Vagina (tissue), 2 donors: ENCODE measurements around the gene COL5A1. TPM values are rescaled to one million over a fixed set of nuclear protein-coding genes. Genes with fewer than 3 reads are reported as not detected.
A peak's percentile ranks its signal among the peaks of the same experiment; 100 is the strongest.
"Not testable (repeated sequence)": the region's sequence is repeated elsewhere in the genome, so short reads cannot be mapped to it uniquely, and the experiment has no call there.

Experiments used
- DNase-seq, 2 donors: peaks; one replicate each; pipeline ENCODE4 v3.0.0-alpha.2; 2017; ENCODE audit errors: extremely low spot score in 2 of 2
- H3K27ac ChIP-seq: fragments of 200-600 bp; sonication (generic); one replicate; pipeline ENCODE4 v1.5.1; 2019
- H3K27me3 ChIP-seq: fragments of 200-600 bp; sonication (generic); one replicate; pipeline ENCODE4 v1.5.1; 2019
- H3K36me3 ChIP-seq, 2 donors: fragments of 200-600 bp; sonication (generic); one replicate each; pipeline ENCODE4 v1.5.1; 2017 to 2019
- H3K4me1 ChIP-seq: fragments of 200-600 bp; sonication (generic); one replicate; pipeline ENCODE4 v1.5.1; 2019
- H3K4me3 ChIP-seq, 2 donors: fragments of 200-600 bp; sonication (generic); 1 replicate in 1 of 2; 2 replicates in 1 of 2; pipeline ENCODE4 v1.5.1; 2016 to 2019
- H3K9me3 ChIP-seq: fragments of 200-600 bp; sonication (generic); one replicate; pipeline ENCODE4 v1.5.1; 2019
- POLR2A ChIP-seq, 2 donors: fragments of 450-650 bp; IDR thresholded peaks; one replicate each; pipeline ENCODE4 v1.6.1; 2017; ENCODE audit warnings: antibody characterized with exemption in 2 of 2, mild to moderate bottlenecking in 2 of 2, moderate library complexity in 2 of 2
- POLR2AphosphoS5 ChIP-seq, 2 donors: sonication (generic); formaldehyde crosslinking; IDR thresholded peaks; one replicate each; pipeline ENCODE4 v1.9.0; 2017; ENCODE audit warnings: antibody characterized with exemption in 2 of 2, mild to moderate bottlenecking in 2 of 2, low read depth in 1 of 2; ENCODE audit not compliant: insufficient read depth in 1 of 2
- intact Hi-C: fragments of 100-400 bp; cut with DNase I; formaldehyde crosslinking; loops from one replicate; pipeline ENCODE4 v1.15.1; 2023
- total RNA-seq: library from RNA; depleted of rRNA; stranded (reverse); fragments of >200 nt; gene quantifications from one replicate; pipeline ENCODE4 v1.2.3, GENCODE V29; 2016
- TF ChIP-seq, protein P1 (sequence below), 3 experiments: fragments of 450-650 bp in 2 of 3; fragments of 200-600 bp in 1 of 3; sonication (generic) in 1 of 3; IDR thresholded peaks; one replicate each; pipeline ENCODE4 v1.5.1; 2017 to 2019; ENCODE audit warnings: antibody characterized with exemption in 3 of 3, mild to moderate bottlenecking in 2 of 3, moderate library complexity in 2 of 3

The COL5A1 gene
- total RNA-seq, 1 donor from 2014 or later: 36.6 TPM

DNA sequence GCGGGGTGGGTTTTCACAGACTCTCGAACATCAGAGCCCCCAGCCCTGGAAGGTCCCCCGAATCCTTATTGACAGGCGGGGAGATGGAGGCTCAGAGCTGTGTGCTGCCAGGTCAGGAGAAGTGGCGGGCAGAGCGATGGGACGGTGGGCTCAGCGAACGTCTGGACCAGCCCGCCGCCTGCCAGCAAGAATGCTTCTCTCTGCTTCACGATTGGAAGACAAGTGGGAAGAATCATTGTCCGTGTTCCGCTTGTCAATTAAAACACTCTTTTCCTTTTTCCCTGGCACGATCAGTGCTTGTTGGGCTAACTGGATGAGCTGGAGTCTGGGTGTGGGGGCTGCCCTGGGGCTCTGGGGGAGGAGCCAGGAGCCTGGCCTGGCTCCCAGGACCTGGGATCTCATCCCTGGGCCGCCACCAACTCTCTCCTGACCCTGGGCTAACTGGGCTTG lies 1.6 kb downstream of the COL5A1 start:
- Histone ChIP-seq H3K27me3 (no peaks in the 10 kb centered on the region), H3K27ac (peak overlapping the region; percentile 90), H3K9me3 (no peaks in the 10 kb centered on the region), H3K4me1 (peaks cover 42% of the 10 kb centered on the region), H3K36me3 (no peaks in the 10 kb centered on the region), H3K4me3 (peak overlapping the region; percentile 66 to 95)
- peak in 1 of 2 donors; percentile 61 for TF ChIP-seq POLR2AphosphoS5 (IDR thresholded peaks at IDR 0.05; ENCODE audit: insufficient read depth in 1 of 2, low read depth in 1 of 2)
- no peak for TF ChIP-seq POLR2A (IDR thresholded peaks at IDR 0.05)
- TF ChIP-seq, protein P1, sequence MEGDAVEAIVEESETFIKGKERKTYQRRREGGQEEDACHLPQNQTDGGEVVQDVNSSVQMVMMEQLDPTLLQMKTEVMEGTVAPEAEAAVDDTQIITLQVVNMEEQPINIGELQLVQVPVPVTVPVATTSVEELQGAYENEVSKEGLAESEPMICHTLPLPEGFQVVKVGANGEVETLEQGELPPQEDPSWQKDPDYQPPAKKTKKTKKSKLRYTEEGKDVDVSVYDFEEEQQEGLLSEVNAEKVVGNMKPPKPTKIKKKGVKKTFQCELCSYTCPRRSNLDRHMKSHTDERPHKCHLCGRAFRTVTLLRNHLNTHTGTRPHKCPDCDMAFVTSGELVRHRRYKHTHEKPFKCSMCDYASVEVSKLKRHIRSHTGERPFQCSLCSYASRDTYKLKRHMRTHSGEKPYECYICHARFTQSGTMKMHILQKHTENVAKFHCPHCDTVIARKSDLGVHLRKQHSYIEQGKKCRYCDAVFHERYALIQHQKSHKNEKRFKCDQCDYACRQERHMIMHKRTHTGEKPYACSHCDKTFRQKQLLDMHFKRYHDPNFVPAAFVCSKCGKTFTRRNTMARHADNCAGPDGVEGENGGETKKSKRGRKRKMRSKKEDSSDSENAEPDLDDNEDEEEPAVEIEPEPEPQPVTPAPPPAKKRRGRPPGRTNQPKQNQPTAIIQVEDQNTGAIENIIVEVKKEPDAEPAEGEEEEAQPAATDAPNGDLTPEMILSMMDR (IDR thresholded peaks at IDR 0.05): no peak
- no peak for DNase-seq
- intact Hi-C loops: loop anchor here (2.0 to 5.0 kb wide), 3 partner anchors 90 to 186 kb away; no protein-coding TSS in a partner anchor

DNA sequence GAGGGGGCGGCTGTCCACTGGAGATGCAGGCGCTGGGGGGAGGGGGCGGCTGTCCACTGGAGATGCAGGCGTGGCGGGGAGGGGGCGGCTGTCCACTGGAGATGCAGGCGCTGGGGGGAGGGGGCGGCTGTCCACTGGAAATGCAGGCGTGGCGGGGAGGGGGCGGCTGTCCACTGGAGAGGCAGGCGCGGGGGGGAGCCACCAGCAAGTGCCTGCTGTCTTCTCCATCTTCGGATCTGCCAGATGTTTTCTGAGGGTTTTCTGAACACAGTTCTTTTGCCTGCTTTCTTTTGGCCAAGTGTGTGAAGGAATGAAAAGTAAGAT lies 2.8 kb downstream of the COL5A1 start:
- DNase-seq, H3K36me3 ChIP-seq, H3K27me3 ChIP-seq, H3K9me3 ChIP-seq: not testable (repeated sequence)
- Histone ChIP-seq H3K4me1 (peaks cover 53% of the 10 kb centered on the region), H3K4me3 (peak overlapping the region; percentile 49 to 66), H3K27ac (peak overlapping the region; percentile 74)
- intact Hi-C loops: loop anchor here (5.0 kb wide), 2 partner anchors 167 to 187 kb away; no protein-coding TSS in a partner anchor

DNA sequence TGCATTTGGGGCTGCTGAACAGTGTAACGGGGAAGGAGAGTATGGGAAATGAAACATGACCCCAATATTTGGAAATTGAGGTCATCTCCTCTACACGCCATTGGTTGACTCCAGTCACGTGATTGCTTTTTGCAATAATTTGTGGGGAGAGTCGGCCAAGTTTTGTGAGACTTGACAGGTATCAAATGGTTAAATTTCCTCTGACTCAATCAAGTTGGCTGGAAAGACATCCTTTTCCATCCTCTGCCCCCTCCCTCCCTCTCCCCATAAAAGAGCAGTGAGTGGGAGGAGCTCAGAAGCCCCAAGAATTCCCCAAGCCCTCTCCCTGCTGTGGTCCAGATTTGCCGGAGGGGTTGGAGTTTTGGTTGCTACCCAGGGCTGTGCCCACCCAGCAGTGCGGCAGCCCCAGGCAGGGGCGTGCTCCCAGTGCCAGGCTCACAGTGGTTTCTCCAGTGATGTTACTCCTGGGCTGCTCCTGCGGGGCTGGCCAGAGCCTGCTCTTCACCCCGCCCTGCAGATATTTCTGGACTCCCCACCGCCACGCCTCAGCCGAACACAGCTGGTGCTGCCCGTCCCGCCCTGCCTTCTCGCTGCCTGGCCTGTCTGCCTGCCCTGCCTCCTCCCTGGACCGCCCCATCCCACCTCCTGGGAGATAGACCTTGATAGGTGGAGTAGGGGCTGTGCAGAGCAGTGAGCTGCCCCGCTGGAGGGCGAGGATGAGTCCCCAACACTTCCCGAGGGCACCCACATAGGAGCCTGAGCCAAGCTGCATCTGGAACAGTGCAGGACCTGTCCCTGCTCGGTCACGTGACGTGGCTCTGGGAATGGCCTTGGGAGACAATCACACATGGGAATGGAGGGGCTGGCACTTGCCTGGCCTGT lies 3.4 kb downstream of the COL5A1 start:
- DNase-seq: peak in 1 of 2 donors; percentile 96
- no peaks in the 10 kb centered on the region for H3K9me3 ChIP-seq
- no peaks in the 10 kb centered on the region for H3K27me3 ChIP-seq
- no peaks in the 10 kb centered on the region for H3K36me3 ChIP-seq
- H3K4me1 ChIP-seq: peaks cover 59% of the 10 kb centered on the region
- intact Hi-C loops: loop anchor here (5.0 kb wide), 2 partner anchors 168 to 188 kb away; no protein-coding TSS in a partner anchor
- peak overlapping the region; percentile 86 for H3K27ac ChIP-seq
- TF ChIP-seq, protein P1 (IDR thresholded peaks at IDR 0.05): no peak
- TF ChIP-seq POLR2AphosphoS5 (IDR thresholded peaks at IDR 0.05; ENCODE audit: insufficient read depth in 1 of 2, low read depth in 1 of 2): peak; percentile 68 to 86
- peak in 1 of 2 donors; percentile 41 for TF ChIP-seq POLR2A (IDR thresholded peaks at IDR 0.05)
- peak overlapping the region; percentile 49 to 66 for H3K4me3 ChIP-seq

DNA sequence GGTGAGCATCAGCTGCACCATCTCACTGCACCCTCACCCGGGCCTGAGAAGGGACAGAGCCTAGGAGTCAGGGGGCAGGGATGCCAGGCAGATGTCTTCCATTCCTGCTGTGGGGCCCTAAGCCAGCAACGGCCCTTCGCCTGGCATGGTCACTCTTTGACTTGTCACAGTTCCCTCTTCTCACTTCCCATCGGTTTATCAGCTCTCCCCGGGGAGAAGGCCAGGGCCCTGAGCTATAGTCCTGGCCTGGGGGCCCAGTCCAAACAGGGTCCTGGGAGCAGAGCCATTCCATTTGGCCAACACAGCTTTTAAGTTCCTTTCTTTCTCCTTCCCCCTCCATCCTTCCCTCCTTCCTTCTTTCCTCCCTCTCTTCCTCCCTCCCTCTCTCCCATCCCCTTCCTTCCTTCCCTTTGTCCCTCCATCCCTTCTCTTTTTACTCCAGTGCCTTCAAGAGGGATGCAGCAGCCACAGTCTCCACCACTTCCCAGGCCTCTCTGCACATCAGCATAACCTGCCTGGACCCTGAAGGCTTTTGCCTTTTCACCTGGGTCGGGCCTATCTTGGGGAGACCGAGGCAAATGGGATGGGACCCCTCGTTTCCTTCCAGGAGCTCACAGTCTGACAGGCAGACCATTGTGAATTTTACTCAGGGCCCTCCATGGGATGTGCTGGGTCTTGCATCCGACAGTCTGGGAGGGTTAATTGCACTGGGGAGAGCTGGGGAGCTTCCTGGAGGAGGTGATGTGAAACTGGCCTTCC lies 4.2 kb downstream of the COL5A1 start:
- Histone ChIP-seq H3K27me3 (no peaks in the 10 kb centered on the region), H3K27ac (peak overlapping the region; percentile 86), H3K4me1 (peaks cover 62% of the 10 kb centered on the region), H3K4me3 (peak overlapping the region; percentile 49 to 66), H3K9me3 (no peaks in the 10 kb centered on the region), H3K36me3 (no peaks in the 10 kb centered on the region)
- intact Hi-C loops: no loop called here
- TF ChIP-seq, protein P1 (IDR thresholded peaks at IDR 0.05): no peak
- no peak for TF ChIP-seq POLR2A (IDR thresholded peaks at IDR 0.05)
- TF ChIP-seq POLR2AphosphoS5 (IDR thresholded peaks at IDR 0.05; ENCODE audit: insufficient read depth in 1 of 2, low read depth in 1 of 2): no peak
- DNase-seq: no peak

DNA sequence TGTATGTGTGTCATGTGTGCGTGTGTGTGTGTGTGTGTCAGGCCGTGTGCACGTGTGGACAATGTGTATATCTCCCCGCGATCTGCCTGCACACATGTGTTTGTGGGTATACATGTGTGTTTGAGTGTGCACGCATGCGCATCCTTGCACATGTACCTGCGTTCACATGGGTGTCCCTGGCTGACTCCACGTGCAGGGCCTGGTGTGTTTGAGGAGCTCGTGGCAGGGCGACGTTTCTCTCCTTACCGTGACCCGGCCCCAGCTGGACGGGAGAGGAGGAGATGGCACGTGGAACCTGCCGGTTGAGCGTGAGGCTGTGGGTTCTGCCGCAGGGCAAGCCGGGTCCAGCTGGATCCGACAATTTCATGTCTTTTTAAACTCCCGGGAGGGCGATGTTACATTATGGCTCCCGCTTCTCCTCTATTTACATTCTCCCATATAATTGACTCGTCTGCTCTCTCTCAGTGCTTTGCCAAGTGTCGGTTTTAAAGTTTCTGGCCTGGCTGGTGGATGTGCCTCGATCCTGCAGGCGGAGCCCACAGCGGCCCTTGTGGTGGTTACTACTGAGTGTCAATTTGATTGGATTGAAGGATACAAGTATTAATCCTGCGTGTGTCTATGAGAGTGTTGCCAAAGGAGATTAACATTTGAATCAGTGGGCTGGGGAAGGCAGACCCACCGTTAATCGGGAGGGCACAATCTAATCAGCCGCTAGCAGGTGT lies 5.9 kb downstream of the COL5A1 start:
- H3K4me1 ChIP-seq: peaks cover 75% of the 10 kb centered on the region
- TF ChIP-seq POLR2A (IDR thresholded peaks at IDR 0.05): no peak
- TF ChIP-seq, protein P1 (IDR thresholded peaks at IDR 0.05): no peak
- TF ChIP-seq POLR2AphosphoS5 (IDR thresholded peaks at IDR 0.05; ENCODE audit: insufficient read depth in 1 of 2, low read depth in 1 of 2): no peak
- no peaks in the 10 kb centered on the region for H3K9me3 ChIP-seq
- peak overlapping the region in 1 of 2 donors; percentile 1 for H3K4me3 ChIP-seq
- no peaks in the 10 kb centered on the region for H3K27me3 ChIP-seq
- H3K27ac ChIP-seq: peak overlapping the region; percentile 86
- intact Hi-C loops: no loop called here
- DNase-seq: no peak
- H3K36me3 ChIP-seq: no peaks in the 10 kb centered on the region
